Measurements from ENCODE around the gene CTBP1.
A peak's percentile ranks its signal among the peaks of the same experiment; 100 is the strongest.
"Not testable (repeated sequence)": the region's sequence is repeated elsewhere in the genome, so short reads cannot be mapped to it uniquely, and the experiment has no call there.

The CTBP1 gene

GRCh38 chr4:1248245-1249147 is at the start of gene CTBP1:
TSS of gene CTBP1 (minus strand) at chr4:1249130. CDS start at chr4:1241331, 7,799 bp downstream.
- DNase-seq: peak; percentile 86

GRCh38 chr4:1298461-1298860 is 49.5 kb upstream of the CTBP1 start:
- no peak for DNase-seq

DNA sequence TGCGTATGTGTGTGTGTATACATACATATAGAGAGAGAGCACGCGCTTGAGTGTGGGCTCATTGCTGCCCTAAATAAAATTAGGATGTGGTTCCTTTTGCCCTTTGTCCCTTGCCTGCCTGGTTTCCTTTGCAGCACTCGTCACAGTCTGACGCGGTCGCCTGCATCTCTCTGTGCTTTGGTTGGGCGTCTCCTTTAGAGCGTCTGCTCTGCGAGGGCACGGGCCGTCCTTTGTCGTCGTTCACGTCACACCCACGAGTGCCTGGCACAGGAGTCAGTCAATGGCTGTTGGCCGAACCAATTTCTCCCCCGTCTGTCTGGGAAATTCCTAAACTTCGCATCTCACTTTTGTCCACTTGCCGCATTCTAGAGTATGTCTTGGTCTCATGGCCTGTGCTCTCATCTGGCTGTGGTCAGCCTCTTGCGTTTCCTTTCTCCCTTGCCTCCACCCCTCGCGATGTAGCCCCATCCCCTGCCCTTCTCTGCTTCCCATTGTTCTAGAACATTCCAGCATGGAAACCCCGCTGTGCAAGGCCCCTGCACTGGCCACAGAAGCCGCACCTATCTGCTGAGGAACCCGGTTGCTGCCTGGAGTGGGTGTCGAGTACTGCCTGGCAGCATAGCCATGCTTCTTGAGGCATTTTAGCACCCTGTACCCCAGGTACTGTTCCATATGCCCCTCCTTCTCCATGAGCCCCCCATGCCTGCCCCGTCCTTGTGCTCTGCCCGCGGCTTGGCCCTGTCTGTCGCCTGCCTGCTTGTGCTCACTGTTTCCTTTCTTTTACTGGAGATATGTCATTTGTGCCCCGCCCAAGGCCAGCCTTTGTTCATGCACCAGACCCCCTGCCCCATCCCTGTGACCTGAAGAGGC is 48.8 kb upstream of the CTBP1 start:
- DNase-seq: no peak

DNA sequence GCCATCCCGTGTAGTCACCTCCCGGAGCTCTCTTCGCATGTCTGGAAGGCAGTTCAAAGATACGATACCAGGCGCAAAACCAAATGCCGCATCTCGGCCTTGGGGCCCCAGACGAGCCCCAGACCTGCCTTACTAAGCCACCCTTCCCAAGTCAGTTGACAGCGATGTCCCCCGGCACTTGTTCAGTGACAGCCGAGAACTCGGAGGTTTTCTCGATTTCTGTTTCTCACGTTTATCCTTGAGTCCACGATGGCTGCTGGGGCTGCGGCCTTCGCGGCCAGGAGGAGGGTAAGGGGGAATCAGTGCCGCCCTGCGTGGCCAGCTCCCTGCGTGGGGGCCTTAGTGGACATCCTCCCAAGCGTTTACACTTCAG is 48.1 kb upstream of the CTBP1 start:
- no peak for DNase-seq

DNA sequence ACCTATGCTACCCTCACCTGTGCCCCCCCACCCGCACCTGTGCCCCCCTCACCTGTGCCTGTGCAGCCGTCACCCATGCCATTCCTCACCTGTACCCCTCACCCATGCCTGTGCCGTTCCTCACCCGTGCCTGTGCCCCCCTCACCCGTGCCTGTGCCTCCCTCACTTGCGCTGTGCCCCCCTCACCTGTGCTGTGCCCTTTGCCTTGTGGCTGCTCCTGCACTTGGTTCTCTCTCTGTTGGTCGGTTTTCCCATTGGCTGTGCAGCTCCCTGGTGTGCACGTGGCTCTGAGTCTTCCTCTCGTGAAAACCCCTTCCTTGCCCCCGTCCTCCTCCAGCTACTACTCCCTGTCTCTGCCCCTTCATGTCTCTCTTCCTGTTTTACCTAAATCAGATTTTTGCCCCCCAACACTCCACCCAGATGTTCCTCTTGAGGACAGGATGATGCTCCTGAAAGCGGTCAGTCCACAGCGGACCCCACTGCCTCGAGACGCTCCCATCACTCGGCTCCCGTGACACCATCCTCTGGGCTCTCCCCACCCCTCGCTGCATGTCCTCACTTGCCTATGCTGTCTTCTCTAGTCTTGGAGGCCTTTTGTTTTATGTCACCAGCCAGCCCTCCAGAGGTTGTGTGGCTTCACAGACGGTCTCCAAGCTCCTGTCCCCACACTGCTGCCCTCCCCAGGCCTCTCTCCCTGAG is 47.5 kb upstream of the CTBP1 start:
- no peak for DNase-seq

DNA sequence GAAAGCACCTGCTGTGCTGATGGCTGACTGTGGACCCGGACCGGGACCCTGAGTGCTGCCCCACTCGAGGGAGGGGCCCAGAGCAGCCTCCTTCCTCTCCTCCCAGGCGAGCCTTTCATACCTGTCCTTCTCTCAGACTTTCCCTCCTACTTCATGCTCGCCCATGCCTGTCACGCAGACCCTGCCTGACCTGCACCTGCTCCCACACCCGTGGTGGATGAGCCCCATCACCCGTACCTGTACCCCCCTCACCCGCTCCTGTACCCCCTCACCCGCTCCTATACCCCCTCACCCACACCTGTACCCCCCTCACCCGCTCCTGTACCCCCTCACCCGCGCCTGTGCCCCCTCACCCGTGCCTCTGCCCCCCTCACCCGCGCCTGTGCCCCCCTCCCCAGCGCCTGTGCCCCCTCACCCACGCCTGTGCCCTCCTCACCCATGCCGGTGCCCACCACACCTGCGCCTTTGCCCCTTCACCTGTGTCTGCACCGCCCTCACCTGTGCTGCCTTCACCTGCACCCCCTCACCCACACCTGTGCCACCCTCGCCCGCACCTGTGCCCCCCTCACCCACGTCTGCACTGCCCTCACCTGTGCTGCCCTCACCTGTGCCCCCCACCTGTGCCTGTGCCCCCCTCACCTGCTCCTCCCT is 46.6 kb upstream of the CTBP1 start:
- no peak for DNase-seq

DNA sequence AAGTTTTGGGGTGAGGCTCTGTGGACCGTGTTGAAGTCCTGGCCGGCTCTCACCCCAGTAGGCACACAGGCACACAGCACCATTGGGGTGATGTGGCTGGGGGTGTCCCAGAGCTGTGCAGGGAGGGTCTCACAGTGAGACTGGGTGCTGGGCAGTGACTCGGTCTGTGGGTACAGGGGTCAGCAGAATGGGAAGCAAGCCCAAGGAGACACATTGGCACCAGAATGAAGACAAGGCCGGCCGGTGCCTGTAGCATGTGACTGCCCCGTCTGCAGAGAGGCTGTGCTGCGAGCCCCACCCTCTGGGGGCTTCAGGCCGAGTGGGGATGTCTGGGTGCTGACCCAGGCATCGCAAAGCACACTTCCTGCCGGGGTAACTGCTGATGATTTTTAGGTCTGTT is 46.0 kb upstream of the CTBP1 start:
- no peak for DNase-seq

DNA sequence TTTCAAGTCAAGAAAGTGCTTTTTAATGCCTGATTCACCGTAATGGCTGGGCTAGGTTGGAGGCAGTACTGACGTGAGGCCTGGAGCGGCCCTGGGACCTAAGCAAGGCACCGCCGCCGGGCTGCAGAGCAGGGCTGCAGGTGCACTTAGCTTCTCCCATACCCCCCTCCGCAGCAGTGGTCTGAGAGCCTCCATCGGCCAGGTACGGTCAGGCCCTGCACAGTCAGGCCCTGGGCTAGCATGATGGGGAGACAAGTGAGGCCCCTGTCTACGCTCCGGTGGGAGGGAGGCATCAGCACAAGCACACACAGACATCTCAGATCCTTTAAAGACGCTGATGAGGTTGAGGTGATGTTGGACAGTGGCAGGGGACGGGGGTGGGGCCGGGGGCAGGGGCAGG is 45.5 kb upstream of the CTBP1 start:
- DNase-seq: no peak

DNA sequence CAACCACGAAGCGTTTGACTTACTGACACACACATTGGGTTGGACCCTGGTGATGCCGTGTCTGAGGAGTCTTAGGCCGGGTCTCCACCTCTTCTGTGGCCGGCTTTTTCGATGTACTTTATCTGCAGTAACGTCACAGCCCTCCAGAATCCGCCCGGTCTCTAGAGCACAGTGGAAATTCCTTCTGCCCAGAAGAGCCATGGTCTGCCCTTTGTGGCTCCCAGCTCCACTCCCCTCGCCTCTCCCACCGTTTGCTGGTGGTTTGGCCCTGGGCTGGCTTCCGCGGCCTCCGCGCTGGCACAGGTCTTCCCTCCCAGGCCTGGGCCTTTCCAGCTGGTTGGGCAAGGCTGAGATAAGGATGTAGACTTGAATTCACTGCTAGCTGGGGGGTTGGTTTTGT is 45.1 kb upstream of the CTBP1 start:
- no peak for DNase-seq

DNA sequence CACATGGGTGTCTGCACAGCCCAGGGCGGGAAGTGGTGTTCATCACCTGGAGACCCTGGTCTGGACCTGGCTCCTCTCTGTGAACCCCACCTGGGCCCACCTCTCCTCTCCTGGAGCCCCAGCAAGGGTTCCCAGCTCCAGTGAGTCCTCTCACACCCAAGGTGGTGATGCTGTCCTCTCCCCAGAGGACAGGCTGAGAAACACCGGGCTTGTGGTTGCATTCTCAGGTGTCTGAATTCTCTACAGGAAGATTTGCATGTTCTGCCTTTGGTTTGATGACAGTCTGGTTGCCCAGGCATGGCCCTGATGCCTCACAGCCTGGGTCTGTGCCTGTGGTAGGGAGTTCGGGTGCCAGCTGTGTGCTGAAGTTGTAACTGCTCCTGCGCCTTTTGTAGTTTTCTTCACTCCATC is 44.6 kb upstream of the CTBP1 start:
- DNase-seq: no peak

GRCh38 chr4:1292703-1293011 is 43.7 kb upstream of the CTBP1 start:
- not testable (repeated sequence) for DNase-seq

GRCh38 chr4:1291996-1292702 is 43.2 kb upstream of the CTBP1 start:
- no peak for DNase-seq

- no peak for DNase-seq
Measured at GRCh38 chr4:1291091-1291490, 42.2 kb upstream of the CTBP1 start.

DNA sequence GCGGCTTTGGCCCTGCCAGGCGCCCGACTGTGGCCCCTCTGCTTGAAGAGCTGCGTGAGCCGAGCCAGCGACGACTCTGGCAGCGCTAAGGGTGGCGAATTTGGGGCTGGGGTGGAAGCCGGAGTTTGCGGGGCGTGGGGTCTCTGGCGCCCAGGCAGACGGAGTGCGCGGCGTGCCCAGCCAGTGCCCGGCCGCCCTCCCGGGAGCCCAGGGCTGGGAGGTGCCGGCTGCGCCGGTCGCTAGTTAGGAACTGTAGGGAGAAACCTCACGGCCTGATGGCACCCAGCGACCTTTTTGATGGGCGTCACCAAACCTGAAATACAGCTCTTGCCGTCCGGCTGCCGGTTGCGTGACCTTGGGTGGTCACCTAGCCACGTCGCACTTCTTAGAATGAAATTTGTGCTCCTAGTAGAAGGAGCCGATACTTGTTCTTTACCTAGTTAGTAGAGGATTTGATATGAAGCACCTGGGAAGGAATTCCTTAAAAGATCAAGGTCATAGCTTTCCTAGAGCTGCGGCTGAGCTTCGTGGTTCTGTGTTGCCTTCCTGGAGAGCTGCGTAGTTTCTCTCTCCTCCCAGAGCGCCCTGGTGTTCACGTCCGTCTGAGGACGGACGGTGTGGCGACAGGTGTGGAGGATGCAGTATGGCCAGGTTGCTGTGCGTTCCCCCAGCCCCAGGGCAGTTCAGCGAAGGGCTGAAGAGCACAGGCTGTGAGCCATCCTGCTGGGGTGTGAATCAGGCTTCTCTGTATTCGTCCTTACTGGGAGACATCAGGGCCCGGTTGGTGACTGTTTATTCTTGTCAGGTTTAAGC is 41.4 kb upstream of the CTBP1 start:
- peak; percentile 25 for DNase-seq

GRCh38 chr4:1289207-1290164 is 40.6 kb upstream of the CTBP1 start, which contains the start of gene MAEA:
TSS of gene MAEA (plus strand) at chr4:1289891. CDS start at chr4:1289914, 23 bp downstream.
- DNase-seq: peak; percentile 96

- DNase-seq: no peak
Measured at GRCh38 chr4:1288786-1289185, 39.9 kb upstream of the CTBP1 start.

DNA sequence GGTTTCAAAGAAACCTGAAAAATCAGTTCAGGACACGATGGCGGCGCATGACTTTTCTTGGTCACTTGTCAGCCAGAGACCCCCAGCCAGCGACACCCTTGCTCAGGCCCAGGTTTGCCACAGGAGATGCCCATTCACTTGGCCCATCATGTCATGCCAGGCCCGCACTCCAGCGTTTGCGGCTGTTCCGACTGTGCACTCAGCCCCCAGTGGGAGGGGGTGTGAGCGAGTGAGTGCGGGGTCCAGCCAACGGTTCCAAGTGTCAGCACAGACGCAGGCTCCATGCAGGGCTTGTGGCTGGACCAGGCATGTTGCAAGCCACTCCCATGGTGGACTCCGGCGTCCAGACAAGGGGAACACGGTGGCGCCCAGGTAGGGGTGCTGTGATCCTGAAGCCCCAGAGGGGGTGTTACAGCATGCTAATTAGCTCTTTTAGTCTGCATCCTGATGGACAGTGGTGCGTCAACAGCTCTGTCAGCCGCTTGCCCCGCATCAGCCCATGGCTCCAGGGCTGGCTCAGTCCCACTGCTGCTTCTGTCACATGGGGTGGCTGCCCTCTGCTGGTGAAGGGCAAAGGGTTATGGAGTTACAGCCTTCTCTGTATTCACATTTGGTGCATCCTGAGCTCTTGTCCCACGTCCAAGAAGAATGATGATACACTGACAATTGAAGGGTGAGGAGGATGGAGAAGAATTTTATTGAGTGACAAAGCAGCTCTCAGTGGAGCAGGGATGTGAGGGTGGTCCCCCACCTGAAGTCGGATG is 37.0 kb upstream of the CTBP1 start:
- DNase-seq: peak; percentile 38

DNA sequence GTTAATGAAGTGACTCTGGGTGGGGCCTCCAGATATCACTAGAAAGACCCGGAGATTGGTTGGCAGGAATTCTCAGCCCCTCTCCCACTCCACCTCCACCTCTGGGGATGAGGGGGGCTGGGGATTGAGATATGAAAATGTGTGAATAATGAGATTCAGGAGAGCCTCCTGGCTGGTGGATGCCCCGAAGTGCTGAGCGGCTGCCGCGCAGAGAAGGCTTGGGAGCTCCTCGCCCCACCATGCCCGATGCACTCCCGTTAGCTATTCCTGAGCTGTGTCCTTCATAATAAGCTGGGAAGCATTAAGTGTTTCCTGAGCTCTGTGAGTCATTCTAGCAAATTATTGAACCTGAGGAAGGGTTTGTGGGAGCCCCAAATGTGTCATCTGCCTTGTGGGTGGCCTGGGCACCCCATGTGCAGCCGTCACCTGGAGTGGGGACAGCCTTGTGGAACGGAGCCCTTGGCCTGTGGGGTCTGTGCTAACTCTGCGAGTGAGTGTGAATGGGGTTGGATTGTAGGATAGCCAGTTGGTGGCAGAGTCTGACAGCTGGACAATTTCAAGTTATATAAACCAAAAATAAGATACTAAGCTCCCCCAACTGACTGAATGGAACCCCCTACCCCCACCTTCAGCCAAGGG is 36.3 kb upstream of the CTBP1 start:
- DNase-seq: no peak

GRCh38 chr4:1283711-1284110 is 34.8 kb upstream of the CTBP1 start:
- no peak for DNase-seq
